ENCODE measurements around the gene BSCL2.
"Not testable (repeated sequence)": the region's sequence is repeated elsewhere in the genome, so short reads cannot be mapped to it uniquely, and the experiment has no call there.

Gene BSCL2

DNA sequence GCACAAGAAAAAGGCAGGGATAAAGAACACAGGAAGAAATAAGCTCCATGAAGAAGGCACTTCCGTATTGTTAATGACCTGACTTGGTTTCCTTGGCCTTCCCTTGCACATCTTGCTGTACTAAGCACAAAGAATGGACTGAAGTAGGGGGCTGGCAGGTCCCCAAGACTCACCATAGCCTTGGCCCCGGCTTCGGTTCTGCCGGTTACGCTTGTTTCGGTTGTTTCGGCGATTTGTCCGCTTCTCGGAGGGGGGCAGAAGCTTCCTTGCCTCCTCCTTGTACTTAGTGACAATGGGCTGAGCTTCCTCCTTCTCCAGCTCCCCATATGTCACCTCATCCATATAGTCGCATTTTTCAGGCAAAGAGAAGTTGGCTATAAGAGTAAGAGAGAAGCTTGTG, 9.6 kb upstream of the BSCL2 start:
- DNase-seq, result no peak

DNA sequence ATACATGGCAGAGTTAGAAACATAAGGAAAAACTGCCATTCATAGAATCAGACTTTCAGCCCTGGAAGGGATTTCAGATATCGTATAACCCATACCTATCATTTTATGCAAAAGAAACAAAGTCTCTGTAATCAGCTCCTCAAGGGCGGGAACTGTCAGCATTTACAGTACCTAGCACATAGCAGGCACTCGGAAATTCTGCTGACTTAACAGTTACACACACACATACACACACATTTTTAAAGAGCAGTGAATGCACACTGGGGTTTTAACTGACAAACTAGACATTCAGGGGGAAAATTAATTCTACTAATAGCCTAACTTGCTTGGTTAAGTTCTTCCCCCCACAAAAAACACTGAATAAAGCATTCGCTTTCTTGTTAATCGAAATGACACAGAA, 9.0 kb upstream of the BSCL2 start:
- DNase-seq, result no peak

DNA sequence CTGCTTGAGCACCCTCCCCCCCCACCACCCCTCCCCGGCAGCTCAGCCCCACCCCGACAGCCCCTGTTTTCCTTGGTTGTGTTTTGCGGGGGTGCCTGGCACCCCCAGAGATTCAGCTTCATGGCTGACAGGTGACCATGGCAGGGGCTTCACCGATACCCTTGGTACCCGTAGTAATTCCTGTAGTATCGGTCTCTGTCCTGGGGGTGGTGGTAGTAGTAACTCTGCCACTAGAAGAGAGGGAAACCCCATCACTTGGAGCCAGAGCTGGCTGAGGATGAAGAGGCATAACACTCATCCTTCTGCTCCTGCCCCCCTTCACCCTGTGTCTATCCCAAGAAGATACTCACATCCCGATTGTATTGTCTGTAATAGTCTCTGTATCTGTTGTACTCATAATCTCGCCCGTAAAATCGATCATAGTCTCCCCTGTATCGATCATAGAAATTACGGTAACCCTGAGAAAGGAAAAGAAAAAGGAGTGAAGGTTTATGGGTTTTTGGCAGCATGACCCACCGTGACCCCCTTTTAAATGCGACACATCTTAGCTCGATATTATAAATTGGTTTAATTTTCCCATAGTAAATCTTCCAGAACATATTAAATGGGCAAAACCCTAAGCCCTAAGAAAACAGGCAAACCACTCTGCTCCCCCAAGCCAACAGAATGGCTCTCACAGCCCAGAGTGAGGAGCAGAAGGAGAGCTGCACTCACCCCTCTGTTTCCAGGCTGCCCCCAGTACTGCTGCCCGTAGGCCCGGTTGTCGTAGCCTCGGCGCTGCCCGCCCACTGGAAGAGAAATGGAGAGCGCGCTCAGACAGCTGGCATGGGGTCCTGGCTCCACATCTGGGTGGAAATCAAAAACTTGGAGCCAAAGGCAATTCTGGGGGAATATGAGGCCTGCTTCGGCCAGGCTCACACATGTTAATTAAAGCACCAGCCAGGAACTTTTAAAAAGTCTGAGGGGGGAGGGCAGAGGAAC, 8.2 kb upstream of the BSCL2 start:
- no peak for DNase-seq

DNA sequence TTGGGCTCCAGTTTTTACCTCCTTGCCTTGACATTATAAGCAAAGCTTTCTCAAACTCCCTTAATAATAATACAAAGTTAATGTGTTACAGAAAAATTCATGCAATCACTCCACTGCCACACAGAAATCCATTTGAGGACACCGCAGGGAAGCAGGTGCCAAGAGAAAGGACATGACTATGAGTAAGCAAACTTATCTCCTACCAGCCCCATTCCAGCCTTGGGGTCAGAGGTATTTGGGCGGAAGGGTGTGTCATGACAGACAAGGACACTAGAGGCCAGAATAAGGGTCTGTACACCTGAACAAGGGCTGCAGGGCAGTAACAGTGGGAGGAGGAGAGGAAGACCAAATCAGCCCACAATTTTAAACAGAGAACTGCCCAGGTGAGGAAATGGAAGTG, 6.1 kb upstream of the BSCL2 start:
- DNase-seq, result no peak

DNA sequence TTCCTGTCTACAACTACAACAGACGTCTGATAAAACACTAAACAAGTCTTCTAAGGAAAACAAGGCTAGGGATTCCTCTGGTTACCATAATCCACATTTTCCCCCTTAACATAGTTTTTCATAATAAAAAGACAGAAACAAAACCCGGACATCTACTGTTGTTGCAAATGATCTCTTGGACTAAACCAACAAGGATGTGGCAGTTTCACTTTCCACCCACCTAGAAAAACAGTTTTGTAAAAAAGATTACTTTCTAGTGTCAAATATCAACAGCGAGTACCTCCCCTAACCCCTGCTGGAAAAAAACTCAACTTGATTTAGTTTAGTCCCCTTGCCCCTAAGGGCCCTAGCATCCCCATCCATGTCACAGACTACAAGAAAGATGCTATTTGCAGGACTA, 5.6 kb upstream of the BSCL2 start:
- no peak for DNase-seq

DNA sequence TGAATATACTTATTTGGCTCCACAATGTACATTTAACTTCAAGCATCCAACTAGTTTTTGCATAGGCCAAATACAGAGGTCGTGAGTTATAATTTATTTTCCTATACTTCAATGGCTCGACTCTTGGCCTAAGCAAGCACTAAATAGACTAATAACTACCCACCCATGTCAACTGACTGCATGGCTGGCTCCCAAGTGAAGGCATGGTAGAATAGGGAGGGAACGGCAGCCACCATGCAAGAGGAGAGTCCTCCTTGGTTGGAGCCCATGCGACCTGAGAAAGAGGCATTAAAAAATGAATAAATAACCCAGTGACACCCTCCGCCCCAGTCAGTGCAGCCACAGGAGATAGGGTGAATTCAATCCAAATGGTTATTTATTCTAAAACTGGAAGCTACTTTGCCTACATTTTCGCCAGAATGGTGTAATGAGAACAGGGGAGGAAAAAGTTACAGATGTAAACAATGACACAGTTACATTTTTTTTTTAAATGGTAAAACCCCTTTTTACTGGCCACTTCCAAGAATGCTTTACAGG, 5.1 kb upstream of the BSCL2 start:
- DNase-seq, result no peak

DNA sequence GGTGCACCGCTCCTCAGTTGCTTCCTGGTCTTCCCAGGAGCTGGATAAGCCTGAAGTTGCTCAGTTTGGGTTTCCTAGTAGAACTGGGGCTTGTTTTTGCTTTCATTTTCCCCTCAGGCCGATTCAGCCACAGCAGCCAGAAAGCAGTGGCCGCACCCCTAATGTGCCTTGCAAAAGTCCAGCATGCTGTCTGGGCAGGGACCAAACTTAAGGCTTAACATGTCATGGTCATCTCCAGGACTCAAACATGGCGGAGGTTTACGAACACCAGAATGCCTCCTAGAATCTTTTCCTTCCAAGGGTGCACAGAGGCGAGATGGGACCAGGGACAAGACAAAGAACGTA, 2.7 kb upstream of the BSCL2 start:
- DNase-seq, result no peak

DNA sequence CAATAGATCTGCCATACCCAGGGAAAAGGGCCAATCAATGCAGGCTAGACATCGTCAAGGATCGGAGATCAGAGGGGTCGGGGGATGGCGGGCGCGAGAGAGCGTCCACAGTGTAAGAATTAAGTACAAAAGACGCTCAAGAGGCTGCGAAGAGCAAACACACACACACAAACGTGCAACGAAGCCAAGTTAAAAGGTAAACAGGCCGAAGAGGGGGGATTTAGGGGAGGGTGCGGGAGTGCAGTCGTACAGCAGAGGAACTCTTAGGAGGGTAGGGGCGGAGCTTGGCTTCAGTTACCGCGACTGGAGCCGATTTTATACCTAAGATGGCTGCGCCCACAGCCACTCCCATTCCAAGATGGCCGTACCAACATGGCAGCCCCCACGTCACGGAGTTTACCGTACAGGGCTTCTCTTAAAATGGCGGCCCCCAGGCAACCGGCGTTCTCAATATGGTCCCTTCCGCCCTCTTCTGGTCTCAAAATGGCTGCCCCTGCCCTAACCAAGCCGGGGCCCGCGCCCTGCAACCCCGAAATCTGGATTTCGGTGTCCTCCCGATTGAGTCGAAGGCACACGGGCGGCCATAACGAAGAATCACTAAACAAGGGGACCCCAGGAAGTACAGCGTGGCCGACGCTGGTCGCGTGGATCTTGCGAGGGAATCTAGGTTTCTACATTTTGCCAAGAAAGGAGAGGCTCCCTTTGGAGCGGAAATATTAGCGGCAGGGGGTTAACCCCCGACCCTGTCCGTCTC, 2.2 kb upstream of the BSCL2 start:
- DNase-seq, result no peak

DNA sequence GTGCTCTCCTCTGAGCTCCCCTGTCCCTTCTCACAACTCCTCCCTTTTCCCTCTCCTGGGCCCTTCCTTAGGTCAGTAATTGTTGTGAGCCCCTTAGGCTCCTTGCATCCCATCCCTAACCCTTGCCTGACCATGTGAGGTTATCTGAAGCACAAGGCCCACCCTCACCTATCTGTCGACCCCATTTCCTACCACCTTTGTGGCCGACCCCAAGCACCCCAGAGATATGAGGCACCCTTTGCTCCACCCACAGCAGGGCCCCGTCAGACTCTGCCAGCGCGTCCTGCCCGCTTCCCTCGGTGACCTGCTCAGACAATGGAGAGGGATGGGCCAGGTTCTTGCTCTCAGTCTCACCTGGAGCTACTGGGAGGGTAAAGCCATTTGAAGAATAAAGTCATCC, 1.6 kb upstream of the BSCL2 start:
- no peak for DNase-seq

DNA sequence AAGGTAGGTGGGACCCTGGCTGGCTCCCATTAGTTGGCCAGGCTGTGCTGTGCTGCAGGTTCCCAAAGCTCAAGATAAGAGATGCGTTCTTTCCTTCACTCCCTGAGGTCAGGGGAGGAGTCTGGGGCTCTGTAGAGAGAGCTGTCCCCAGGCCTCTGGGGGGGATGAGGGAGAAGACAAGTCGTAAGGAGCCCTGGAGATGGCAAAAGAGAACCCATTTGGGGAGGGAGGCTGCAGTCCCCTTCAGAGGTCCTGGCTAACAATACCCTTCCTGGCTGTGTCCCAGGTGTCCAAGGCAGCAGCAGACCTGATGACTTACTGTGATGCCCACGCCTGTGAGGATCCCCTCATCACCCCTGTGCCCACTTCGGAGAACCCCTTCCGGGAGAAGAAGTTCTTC, 1.2 kb upstream of the BSCL2 start:
- DNase-seq, result no peak

DNA sequence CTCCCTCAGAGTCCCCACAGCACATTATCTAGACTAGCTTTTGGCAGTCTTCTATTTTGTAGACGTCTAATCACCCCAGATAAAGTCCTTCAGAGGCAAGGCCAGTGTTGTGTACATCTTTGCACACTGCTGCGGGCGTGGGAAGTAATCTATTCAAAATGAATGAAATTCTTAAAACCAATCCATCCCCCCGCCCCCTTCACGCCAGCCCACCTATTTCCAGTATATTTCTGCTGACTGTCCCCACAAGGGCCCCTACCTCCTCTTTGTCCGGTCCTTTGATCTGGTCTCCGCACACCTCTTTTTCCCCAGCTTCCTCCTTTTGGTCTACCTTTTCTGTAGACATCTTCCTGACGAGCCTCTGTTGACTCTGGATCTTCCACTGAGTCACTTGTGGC, 375 bp downstream of the BSCL2 start:
- no peak for DNase-seq

DNA sequence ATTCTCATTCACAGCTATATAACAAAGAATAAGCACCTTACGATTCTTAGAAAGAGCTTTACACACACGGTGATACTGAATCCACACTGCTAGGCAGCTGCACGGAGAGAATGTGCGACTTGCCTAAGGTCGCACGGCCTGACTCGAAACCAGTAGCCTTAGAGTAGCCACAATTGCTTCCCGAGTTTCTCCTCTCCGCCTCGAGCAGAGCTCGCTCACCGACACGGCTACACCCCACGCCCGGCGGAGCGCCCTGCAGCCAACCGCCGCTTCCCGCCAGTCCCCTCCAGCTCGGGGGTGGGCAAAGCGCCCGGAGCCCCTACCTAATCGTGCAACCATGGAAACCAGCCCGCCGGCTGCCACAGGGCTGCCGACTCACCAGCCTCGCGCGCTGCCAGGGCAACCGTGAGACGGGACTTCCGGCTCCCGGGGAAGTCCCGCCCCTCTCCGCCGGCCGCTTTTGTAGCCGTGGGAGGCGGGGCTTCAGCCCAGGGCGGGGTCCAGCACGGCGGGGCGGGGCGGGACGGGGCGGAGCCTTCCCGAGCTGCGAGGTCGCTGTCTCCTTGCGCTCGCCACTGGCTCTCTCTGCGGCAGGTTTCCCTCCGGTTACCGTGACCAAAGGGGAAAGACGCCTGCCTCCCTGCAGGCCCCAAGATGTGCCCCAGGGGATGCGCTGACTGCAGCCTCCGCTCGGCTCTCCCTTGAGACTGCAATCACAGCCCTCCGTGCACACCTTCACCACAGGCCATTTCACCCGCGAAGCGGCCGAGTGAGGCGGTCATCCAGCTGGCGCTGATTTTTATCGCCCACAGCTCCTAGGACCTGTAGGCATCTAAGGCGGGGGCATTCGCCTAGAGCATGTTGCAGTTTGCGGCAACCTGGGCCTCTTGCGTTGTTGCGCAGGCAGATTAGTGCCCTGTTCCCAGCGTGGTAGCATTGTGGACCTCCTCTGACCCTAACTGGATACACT, 1.1 kb downstream of the BSCL2 start:
- DNase-seq, result peak; percentile 84 to 85

DNA sequence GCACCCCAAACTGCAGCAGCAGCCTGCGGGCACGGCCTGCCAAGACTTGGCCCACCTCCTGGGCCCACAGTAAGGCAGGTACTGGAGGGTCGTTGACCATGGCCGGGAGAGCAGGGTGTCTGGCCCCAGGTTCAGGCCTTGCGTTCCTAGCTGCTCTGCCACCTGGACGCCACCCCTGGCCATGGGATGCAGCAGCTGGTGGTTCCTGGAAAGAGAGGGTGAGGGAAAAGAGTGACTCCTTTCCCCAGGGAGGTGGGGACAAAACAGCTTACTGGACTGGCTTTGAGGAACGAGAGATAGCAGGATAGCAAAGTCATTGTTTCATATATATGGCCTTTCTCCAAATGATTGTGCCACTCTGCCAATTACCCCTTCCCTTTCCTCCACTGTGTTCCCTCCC, 1.8 kb downstream of the BSCL2 start:
- no peak for DNase-seq

DNA sequence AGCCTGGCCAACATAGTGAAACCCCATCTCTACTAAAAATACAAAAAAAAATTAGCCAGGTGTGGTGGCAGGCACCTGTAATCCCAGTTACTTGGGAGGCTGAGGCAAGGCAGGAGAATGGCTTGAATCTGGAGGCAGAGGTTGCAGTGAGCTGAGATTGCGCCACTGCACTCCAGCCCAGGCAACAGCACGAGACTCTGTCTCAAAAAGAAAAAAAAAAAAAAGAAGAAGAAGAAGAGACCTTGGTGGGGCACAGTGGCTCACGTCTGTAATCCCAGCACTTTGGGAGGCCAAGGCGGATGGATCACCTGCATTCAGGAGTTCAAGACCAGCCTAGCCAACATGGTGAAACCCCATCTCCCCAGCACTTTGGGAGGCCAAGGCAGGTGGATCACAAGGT, 3.3 kb downstream of the BSCL2 start:
- not testable (repeated sequence) for DNase-seq

DNA sequence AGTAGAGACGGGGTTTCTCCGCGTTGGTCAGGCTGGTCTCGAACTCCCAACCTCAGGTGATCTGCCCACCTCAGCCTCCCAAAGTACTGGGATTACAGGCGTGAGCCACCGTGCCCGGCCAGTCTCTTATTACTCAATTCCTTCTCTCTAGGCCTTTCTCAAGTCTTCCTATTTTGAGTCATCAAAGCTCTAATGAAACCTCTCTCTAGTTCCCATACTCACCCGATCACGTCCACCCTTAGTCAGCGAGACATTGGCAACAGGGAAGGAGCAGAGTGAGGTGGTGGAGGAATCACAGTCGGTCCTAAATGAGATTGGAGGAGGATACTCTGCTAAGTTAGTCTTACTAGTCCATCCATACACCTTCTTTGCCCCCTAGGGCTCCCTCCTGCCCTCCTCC, 5.0 kb downstream of the BSCL2 start:
- DNase-seq, result no peak

DNA sequence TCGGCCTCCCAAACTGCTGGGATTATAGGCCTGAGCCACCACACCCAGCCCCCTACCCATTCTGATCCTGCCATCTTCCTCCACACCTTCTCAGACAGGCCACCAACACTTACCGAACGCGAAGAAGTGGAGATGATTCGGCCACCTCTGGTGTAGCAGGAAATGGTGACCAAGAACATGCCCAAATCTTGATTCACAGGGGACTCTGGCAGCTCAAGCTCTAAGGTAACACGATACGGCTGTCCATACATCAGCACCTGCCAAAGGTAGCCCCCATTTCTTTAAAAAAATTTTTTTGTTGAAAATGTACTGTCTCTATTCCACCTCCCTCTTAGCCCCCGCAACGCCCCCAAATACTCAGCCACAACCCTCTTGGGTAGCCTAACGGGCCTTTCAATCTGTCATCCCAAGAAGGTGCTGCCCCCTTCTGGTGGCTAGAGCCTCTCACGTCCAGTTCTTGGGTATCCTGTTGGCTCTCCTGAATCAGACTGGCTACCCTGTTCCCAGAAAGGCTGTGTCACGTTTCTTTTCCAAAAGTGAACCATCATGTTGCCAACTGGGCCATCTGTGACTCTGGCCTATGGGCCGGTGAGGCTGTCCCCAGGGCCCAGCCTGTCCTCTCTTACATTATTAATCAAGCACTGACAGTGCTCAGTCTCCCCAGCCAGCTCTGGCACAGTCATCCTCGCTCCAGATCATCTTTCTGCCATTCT, 12.6 kb downstream of the BSCL2 start:
- peak; percentile 72 to 76 for DNase-seq

DNA sequence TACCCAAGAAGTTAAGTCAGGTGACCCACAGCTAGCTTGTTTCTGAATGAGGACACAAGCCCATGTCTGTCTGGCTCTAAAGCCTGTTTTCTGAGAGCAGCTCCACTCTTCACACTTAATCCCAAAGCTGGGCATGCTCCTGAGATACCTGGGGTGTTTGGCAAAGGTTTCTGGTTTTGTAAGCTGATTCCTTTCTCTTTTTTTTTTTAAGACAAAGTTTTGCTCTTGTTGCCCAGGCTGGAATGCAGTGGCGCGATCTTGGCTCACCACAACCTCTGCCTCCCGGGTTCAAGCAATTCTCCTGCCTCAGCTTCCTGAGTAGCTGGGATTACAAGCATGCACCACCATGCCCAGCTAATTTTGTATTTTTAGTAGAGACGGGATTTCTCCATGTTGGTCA, 13.6 kb downstream of the BSCL2 start:
- not testable (repeated sequence) for DNase-seq

DNA sequence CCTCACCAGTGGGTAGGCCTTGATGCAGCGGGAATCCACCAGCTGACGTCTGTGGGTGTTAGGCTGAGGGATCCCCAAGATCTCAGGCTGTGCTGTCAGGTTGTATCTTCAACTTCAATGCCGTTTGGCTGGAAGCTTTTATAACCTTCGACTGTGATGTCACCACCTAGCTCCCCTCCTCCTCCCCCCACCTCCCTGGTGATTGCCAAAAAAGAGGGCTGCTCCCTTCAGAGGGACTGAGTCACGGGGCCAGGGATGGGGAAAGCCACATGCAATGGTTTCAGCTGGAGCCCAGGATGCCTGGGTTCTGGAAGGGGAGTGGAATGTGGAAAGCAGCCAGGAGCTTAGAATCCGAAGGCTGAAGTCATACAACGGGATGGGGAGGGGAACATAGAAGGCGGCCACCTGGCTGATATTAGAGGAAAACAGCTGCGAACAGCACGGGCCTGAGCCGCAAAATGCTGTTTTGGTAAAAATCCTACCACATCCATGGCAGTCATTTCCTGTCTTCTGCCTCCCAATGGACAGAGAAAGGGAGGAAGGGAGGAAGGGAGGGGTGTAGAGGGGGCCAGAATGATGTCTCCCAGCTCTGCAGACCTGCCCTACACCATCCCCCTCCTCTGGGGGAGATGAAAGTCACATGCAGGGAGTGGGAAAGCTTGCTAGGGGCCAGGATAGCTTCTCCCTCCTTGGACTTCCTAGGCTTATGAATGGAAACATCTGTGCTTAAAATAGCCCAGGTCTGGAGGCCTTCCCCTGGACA, 17.6 kb downstream of the BSCL2 start, which contains the start of gene LRRN4CL:
LRRN4CL (minus strand) TSS at position 110 of the 763 bp plus-strand sequence. CDS start 1,022 bp downstream, outside the sequence.
- no peak for DNase-seq

DNA sequence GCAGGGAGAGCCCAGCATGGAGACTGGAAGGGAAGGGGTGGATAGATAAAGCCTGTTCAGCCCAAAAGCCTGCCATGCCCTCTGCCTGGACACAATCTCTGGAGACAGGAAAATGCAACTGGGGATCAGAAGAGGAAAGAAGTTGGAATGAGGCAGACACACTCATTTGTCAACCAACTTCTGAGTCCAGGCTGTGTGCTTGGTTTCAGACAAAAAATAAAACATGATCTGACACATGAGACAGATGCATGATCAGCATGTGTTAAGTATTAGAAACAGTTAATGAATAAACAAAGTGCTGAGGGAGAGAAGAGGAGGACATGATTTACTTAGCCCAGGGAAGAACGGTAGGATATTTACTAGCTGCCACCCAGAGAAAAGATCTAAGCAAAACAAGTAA, 18.7 kb downstream of the BSCL2 start:
- DNase-seq, result no peak

DNA sequence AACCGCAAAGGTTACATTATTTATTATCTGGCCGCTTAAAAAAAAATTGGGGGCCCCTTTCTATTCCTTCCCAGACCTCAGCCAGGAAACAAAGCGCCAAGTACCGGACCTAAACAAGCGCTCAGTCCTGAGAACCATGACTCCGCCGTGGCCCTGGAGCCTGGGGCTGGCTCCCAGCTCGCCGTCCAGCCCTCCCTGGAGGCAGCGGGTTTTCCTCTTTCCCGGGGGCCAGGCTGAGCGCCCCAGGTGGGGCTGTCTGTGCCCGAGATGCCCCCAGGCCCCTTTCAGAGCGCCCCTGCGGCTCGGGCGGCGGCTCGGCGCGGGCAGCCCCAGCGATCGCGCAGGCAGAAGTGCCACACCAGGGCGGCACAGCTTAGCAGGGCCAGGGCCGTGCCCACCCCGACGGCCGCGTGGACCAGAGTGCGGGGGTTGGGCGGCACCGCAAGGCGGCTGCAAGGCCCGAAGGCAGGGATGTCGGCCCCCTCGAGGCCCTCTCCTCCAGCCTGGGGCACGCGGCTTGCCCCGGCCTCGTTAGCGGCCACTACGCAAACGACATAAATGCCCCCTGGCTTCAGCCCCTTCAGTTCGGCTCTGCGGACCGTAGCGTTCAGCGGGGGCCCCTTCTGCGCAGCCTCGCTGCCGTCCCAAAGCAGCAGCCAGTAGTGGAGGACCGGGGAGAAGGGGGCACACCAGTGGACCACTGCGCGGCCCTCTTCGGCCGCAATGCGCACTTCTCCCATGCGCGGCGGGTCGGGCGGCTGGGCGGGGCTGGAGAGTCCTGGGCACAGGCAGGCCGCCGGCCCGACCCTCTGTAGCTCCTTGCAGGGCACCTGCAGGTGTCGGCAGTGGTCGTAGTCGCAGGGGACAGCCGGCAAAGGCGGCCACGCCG, 19.5 kb downstream of the BSCL2 start:
- no peak for DNase-seq

Data from Kasumi-1 (cell line).